ENCODE results near the gene AQP12B.

Gene AQP12B

DNA sequence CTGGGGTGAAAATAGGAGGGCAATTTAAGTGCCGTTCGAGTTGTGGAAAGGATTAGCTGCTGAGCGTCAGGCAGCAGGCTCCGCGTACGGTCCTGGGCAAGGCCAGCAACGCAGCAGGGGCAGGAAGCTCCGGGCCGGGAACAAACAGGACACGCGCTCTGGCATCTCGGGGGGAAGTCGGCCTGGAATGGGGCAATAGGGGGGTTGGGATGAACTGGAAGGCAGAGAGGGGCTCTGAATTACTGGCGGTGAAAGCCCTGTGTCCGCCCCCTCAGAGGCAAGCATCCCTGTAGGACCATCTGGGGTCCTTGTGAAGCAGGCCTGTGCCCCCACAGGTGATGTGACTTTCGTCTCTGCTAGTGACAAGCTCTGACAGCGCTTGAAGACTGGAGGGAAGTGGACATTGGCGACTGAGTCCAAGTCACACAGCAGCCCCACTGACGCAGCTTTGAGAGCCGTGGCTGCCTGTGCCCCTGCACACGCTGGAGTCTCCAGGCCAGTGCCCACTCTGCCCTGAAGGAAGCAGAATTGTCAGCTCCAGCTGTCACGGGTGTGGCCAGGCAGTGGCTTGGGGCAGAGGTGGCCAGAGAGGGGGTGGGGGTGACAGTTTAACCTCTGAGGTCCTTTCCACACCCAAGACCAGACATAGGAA lies 35.1 kb downstream of the AQP12B start:
- no peak for DNase-seq

DNA sequence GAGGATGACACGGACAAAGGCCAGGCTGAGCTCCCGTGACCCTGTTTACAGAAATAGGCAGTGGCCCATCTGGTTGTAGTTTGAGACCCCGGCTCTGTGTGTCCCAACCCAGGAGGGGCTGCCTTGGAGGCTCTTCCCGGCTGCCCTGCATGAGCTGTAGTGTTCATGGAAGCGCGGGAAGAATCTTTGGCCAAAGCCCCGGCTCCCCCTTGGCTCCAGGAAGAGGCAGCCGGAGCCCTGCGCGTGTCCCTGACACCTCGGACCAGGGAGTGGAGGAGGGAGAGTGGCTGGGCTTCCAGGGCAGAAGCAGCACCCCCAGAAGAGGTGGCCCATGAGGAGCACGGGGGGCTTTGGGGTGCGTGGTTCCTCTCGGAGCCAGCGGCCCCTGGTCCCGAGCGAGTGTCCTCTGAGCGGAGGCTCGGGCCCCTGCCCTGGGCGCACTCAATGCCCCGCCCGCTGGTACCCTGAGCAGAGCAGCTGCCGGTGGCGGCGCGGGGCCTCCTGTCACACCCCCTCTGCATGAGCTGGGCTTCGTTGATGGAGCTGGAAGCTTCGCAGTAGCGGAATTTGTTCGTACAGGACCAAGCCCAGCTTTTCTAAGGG lies 35.7 kb downstream of the AQP12B start:
- no peak for DNase-seq

DNA sequence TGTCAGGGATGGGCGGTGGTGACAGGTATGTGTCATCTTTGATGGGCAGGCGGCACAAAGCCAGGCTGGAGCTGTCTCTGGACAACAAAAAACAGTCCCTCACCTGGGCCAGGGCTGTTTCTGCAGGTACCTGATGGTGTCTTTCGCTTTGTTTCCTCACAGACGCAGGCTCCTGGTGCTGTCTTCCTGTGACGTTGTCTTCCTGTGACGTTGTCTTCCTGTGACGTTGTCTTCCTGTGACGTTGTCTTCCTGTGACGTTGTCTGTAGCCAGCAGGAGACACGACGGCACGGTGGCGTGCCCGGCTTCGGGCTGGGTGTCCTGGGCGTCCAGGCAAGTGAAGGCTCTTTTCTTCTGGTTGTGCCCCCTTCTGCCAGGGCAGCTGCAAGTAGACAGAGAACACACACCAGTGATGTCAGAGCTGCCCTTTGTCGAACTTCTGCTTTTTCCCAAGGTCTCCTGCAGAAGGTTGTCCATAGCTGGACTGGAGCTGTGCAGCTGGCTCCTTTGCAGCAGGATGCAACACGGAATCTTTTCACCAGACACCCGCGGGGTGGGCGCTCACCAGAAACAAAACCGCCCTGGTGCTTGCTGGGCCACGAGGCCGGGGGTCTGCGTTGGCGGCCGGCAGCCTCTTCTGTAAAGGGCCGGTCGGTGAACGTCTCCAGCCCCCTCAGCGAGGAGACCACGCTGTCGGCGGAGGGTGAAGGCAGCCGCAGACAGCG lies 36.3 kb downstream of the AQP12B start:
- DNase-seq = peak in 2 of 5 donors; percentile 32

DNA sequence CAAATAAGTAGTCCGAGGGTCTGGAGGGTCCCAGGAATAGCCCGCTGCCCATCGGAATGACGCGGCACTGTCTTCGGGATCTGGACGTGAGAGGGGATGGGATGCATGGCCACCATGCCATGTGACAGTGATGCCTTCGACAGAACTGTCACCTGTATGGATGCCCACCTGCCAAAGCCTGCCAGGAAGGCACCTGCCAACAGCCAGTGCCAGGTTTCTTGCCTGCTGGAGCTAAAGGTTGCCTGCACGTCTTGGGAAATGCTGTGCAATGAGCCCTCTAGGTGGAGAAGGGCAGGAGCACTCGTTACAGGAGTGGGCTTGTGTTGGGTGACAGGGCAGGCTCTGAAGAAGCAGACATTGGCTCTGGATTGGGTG lies 36.9 kb downstream of the AQP12B start:
- no peak for DNase-seq

DNA sequence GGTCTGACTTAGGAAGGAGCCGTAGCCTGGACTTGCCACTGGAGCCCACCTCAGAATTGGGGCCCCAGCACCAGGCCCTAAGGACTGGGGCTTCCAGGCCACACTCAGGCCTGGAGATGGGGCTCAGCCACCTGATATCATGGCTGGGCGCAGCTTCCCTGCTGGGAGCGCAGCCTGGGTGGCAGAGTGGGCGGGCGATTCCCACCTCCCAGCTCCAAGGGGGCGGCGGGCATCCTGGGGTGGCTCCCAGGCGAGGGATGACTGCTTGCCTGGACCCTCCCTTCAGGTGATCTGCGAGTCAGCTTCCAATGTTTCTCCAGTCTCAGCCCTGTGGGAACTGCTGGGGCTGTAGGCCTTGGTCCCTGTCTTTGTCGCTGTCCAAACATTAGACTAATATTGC lies 37.3 kb downstream of the AQP12B start:
- no peak for DNase-seq

DNA sequence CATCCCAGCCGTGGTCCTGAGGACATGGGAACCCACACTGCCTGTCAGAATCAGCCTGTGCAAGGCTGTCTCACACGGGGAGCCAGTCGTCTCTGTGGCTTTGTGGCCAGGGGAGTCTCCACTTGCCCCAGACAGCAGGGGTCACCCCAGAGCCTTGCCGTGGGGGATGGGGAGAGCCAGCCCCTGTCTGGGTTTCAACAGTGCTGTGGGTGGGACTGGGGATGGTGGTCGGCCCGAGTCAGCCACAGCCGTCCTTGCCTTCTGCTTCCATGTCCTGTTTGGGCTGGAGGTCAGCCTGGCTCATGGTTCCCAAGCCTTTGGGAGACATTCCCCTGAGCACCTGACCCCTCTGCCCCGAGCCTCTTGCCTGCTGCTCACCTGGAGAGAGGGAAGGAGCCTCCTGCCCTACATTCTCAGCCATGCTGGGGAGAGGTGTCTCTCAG lies 37.8 kb downstream of the AQP12B start:
- DNase-seq = no peak

DNA sequence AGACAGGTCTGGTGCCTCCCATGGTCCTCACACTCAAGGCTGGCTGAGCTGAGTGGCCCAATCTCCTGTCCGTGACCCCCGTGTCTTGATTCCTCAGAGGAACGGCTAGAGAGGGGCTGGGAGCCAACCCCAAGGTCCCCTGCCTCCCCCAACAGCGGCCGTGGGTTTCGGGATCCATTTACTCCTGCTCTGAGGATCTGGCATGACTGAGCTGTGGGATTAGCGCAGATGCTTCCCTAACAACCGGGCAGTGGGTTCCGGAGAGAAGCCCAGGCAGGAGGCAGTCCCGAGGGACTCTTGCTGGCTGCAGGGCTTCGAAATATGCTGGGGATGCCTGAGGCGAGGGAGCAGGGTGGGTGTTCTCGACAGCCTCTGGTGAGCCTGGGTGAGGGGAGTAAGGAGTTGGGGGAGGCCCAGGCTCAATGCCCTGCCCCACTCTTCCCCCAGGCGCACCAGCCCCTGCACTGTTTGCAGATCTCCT lies 38.5 kb downstream of the AQP12B start:
- no peak for DNase-seq

DNA sequence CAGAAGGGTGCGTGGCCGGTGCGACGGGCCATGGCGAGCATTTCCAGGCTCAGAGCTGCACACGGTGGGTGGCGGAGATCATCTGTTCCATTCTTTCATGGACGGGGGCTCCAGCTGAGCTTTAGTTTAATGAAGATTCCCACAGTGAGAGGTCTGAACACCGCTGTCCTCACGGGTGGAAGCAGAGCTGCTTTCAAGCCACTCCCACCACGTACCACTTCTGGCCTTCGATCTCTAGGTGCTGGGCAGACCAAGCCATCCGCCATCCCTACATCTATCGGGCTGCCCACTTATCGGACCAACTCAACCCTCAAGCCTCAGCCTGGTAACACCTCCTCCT lies 38.9 kb downstream of the AQP12B start:
- no peak for DNase-seq

DNA sequence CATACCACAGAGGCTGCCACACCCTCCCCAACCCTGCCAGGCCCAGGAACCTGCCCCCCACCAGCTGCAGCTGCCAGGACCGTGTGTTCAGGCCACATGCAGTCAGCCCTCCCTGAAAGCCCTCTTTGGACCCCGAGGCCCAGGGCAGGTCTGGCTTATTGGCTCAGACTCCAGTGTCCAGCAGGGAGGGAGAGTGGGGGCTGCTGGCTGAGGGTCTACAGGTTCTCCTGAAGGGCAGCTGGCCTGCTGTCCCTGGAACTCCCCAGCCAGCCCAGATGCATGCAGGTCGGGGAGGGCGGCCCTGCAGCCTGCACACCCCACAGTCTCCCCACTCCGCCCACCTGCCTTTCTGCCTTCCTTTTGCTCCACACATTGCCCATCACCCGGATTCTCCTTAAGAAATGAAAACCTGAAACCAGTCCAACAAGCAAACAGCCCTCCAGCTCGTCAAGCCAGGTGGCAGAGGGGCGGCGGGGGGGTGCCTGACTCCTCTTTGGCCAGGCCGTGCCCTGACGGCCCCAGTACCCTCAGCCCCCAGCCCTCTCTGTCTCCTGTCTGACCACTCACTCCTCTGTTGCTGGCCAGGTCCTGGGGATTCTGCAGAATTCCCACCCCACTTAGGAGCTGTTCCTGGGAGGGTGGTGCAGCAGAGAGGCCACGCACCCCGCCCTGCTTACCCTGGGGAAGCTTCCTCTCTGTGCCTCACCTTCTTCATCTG lies 39.4 kb downstream of the AQP12B start:
- no peak for DNase-seq

DNA sequence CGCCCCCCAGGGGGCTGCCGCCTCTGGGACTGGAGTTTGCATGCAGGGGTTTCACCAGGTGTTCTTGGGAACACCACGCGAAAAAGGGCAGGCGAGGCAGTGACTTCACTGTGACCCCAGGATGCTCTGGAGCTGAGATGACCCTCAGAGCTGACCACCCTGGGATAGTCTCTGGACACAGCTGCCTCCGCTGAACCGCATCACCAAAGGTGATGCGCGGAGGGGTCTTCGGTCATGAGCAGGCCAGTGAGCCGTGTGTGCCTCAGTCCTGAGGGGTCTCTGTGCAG lies 39.9 kb downstream of the AQP12B start:
- no peak for DNase-seq

DNA sequence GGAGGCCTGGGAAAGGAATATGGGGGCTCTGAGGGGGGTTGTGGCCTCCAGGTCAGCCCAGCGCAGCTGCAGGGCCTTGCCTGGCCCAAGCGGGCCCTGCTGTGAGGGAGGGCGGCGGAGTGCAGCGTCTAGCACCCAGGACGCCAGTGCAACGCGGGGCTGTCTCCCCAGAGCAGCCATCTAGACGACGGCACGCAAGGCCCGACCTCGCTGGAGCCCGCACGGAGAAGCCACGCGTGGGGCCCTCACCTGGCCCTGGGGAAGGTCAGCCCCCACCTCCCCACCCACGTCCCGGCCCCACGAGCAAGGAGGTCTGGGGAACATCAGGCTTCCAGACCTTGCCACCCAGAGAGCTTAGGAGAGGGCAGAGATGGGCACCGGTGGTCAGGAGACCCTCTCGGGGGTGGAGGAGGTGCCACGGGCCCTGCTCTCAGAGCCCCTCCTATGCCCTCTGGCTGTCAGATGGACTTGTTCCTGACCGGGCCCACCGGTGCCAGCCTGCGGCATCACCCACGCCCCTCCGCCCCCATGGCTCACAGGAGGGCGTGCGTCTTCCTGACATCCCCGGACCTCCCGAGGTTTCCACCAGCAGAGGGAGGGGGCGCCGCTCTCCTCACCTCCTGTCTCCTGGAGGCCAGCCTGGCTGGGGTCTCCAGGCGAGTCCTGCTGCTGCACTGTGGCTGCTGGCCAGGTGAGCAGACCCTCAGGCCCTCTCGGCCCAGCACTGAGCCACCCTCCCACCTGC lies 40.5 kb downstream of the AQP12B start:
- no peak for DNase-seq

DNA sequence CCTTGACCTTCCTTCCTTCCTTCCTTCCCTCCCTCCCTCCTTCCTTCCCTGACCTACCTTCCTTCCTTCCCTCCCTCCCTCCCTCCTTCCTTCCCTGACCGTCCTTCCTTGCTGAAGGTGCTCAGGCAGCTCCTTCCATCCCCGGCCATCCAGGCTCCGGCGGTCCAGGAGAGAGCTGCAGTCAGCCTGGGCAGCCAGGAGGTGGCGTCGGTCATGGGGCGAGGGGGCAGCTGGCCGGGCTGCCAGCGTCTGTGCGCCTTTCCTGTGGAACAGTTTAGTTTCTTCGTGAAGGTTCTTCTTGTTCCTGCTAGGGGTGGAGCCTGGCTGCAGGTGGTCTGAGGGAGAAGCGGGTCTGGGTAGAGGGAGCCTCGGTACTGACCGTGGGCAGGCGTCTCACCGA lies 41.7 kb downstream of the AQP12B start:
- DNase-seq = no peak

DNA sequence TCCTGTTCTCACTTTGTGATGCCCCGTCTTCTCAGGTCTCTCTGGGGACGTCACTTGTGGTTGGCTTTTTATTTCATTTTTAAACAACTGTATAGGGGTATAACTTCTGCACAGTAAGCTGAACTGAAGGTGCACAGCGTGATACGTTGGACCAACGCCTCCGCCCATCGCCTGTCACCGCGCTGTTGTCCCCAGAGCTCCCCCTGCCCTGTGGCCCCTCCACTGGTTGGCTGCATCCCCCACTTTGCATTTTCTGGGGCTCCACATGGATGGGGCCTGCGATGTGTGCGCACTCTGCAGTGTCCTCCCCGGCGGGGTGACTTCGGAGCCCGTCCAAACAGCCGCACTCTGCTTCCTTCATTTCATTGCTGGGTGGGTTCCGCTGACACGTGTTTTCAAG lies 43.1 kb downstream of the AQP12B start:
- no peak for DNase-seq

DNA sequence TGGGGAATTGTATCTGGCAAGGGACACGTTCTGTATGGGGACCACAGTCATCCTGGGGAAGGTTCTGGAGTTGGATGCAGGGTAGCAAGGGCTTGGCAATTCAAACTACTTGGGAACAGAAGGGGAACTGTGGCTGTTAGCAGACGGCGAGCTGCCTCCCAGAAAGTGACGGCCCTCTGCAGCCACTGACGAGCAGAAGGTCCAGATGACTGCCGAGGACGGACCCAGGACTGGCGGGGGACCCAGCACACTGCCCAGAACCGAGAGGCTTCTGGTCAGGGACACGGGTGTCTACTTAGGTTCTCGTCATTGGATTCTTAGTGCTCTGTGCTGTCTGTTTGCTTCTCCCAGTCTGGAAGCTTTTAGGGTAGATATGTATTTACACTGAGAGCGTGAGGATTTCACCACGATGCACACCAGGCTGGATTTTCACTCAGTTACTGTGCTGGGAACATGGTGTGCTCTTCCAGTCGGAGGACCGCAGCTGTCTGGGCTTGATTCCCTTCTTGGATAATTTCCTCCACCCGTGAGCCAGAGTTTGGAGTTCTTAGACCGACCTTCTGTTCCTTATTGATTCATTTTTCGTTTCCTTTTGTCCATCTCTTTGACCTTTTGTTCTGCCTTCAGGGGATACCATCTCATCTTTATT lies 44.0 kb downstream of the AQP12B start:
- no peak for DNase-seq

DNA sequence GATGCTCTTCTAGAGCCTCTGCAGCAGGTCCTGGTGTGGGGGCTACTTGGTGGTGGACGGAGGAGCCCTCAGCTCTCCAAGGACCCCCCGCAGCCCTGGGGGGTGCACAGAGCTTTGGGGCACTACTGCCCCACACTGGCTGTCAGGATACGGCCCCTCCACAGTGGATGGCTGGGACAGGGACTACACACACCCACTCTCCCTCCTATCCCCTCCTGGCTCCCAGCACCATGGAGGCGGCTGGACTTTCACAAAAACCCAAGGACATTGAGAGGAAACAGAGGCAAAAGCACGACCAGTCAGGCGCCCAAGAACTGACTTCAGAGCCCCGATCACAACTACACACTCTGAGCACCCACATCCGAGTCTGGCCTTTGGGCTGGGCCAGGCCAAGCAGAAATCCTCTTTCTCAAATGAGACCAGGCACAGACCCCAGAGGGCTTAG lies 44.8 kb downstream of the AQP12B start:
- no peak for DNase-seq

DNA sequence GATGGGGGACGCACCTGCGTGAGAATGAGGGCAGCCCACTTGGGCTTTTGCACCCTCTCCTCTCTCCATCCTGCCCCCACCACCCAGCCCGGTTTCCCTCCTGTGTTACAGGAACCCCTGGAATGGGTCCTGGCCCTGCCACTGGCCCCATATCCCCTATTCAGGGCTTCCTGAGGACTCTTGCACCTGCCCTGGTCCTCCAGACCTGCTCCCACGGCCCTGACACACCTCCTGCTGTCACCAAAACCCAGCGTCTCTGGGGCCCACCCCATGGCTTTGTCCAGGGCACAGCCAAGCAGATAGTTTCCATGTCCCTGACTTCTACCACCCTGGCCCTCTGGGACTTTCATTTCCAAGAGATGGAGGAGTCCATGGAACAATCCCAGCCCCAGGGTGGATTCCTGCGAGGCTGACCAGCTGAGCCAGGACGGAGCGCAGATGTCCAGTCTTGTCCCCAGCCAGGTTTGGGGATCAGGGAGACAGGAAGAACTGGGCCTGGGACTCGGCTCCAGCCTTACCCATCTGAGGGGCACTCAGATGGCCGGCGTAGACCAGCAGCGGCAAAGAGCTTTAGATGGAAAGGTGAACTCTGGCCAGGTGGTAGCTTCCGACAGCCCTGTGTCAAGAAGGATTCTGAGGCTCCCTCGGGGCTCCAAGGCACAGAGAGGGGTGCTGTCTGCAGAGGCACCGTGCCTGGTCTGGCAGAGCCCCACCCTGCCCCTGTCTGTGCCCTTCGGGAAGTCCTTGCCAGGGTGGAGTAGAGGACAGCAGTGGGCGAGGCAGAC lies 45.4 kb downstream of the AQP12B start:
- DNase-seq = no peak

DNA sequence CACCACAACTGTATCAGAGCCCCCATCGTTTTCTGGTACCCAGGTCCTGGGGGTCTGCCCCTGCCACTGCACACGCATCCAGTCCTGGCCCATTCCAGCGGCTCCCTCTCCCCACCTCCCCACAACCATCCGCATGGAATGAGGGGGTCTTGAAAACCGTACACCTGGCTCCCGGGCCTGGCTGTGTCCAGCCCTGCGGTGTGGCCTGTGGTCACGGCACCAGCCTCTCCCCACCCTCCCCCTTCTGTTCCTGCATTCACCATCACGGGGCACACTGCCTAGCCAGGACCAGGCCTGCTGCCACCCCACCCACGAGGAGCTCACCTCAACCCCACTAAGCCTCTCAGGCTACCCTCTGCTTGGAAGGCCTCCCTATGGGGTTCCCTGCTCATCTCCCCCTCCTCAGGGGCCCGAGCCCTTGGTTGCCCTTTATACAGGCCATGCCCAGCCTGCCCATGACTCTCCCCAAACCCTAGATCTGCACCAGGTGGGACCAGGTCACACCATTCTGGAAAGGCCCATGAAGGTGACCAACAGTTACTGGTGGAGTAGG lies 46.0 kb downstream of the AQP12B start:
- DNase-seq = no peak

DNA sequence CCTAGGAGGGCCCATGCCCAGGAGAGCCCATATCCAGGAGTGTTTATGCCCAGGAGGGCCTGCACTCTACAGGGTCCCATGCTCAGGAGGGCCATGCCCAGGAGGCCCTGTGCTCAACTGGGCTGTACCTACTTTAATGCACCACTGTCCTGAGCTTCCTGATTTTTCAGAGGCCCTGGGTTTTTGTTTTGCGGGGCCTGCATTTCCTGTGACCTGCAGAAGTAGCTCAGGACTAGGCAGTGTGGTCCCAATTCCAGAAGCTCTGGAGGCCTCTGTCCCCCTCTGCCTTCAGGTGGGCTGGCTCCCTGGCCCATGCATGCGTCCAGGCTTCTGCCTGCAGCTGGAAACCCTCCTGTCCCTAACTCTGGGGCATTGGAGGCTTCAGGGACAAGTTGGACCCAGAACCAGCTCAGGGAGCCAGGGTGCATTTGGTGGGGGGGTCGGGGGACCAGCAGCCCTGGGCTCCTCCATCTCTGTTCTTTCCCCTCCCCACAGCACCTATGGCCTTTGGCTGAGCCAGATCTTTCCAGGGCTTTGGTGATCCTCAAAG lies 46.6 kb downstream of the AQP12B start:
- DNase-seq = no peak

DNA sequence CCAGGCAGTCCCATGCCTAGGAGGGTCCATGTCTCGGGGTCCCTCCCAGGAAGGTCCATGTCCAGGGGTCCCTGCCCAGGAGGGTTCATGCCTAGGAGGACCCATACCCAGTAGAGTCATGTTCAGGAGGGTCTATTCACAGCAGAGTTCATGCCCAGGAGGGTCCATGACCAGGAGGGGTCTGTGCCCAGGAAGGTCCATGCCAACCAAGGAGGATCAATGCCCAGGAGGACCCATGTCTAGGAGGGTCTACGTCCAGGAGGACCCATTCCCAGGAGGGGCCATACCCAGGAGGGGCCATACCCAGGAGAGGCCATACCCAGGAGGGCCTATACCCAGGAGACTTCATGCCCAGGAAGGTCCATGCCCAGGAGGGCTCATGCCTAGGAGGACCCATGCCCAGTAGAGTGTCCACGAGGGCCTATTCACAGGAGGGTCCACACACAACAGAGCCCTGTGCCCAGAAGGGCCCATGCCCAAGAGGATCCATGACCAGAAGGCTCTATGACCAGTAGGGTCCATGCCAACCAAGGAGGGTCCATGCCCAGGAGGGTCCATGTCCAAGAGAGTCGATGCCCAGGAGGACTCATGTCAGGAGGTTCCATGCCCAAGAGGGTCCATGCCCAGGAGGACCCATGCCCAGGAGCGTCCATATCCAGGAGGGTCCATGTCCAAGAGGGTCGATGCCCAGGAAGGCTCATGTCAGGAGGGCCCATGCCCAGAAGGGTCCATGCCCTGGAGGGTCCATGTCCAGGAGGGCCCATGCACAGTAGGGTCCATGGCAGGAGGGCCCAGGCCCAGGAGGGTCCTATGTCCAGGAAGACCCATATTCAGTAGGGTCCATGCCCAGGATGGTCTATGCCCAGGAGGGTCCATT lies 47.3 kb downstream of the AQP12B start:
- DNase-seq = no peak

DNA sequence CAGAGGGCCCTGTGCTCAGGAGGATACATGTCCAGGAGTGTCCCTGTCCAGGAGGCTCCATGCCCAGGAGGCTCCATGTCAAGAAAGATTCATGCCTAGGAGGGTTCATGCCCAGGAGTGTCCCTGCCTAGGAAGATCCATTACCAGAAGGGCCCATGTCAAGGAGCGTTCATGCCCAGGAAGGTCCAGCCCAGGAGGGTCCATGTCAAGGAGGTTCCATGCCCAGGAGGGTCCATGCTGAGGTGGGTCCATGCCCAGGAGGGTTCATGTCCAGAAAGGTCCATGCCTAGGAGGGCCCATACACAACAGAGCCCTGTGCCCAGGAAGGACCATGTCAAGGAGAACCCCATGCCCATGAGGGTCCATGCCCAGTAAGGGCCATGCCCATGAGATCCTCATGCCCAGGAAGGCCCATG lies 50.4 kb downstream of the AQP12B start:
- DNase-seq = no peak

Measured in T-helper 1 cell (primary cell).